SK-N-SH treated with all-trans-retinoic acid at 6 μM for 48 hours (cell line): Measurements from ENCODE around the gene CLEC17A.

ENCODE experiments used
- ATAC-seq: fragments of 200-7000 bp; cut with Tn5 transposase; 3 replicates; pipeline ENCODE4 v1.9.1; 2020; ENCODE audit warnings: mild to moderate bottlenecking, moderate library complexity
- ARNTL ChIP-seq: fragments of 450-650 bp; formaldehyde crosslinking; IDR thresholded peaks from 2 replicates; pipeline ENCODE4 v1.5.0; 2020; ENCODE audit warnings: low read depth, mild to moderate bottlenecking, moderate library complexity, borderline replicate concordance
- CSDC2 ChIP-seq: fragments of 250-450 bp; sonication (Bioruptor Pico); IDR thresholded peaks from 2 replicates; pipeline ENCODE4 v1.5.0; 2020; ENCODE audit warnings: mild to moderate bottlenecking, moderate library complexity
- ESRRG ChIP-seq: fragments of 250-450 bp; sonication (Bioruptor Pico); IDR thresholded peaks from 2 replicates; pipeline ENCODE4 v1.6.1; 2021; ENCODE audit warnings: mild to moderate bottlenecking
- GLIS3 ChIP-seq: fragments of 250-450 bp; sonication (Bioruptor Pico); IDR thresholded peaks from 2 replicates; pipeline ENCODE4 v1.5.0; 2020; ENCODE audit warnings: mild to moderate bottlenecking, moderate library complexity
- ISL1 ChIP-seq: fragments of 250-450 bp; sonication (Bioruptor Pico); IDR thresholded peaks from 2 replicates; pipeline ENCODE4 v2.1.2; 2022; ENCODE audit warnings: mild to moderate bottlenecking, moderate library complexity
- PPARA ChIP-seq: fragments of 250-450 bp; sonication (Bioruptor Pico); IDR thresholded peaks from 2 replicates; pipeline ENCODE4 v1.5.0; 2020; ENCODE audit warnings: mild to moderate bottlenecking, borderline replicate concordance
- SNAI2 ChIP-seq: fragments of 250-450 bp; sonication (Bioruptor Pico); IDR thresholded peaks from 2 replicates; pipeline ENCODE4 v1.5.0; 2020; ENCODE audit warnings: mild to moderate bottlenecking, moderate library complexity
- TCF4 ChIP-seq: fragments of 250-450 bp; sonication (Bioruptor Pico); IDR thresholded peaks from 2 replicates; pipeline ENCODE4 v1.8.0; 2021; ENCODE audit warnings: mild to moderate bottlenecking, moderate library complexity, borderline replicate concordance
- TOX ChIP-seq: fragments of 250-450 bp; sonication (Bioruptor Pico); IDR thresholded peaks from 2 replicates; pipeline ENCODE4 v1.8.0; 2021; ENCODE audit warnings: mild to moderate bottlenecking, moderate library complexity, borderline replicate concordance
- ZC3H10 ChIP-seq: fragments of 250-450 bp; sonication (Bioruptor Pico); IDR thresholded peaks from 2 replicates; pipeline ENCODE4 v1.5.1; 2021; ENCODE audit warnings: mild to moderate bottlenecking, moderate library complexity
- ZFP3 ChIP-seq: fragments of 250-450 bp; sonication (Bioruptor Pico); IDR thresholded peaks from 2 replicates; pipeline ENCODE4 v1.5.0; 2020; ENCODE audit warnings: mild to moderate bottlenecking, moderate library complexity
- ZFP30 ChIP-seq: fragments of 450-650 bp; formaldehyde crosslinking; IDR thresholded peaks from 2 replicates; pipeline ENCODE4 v1.5.0; 2022; ENCODE audit warnings: mild to moderate bottlenecking, moderate library complexity
- ZNF565 ChIP-seq: fragments of 450-650 bp; formaldehyde crosslinking; conservative IDR thresholded peaks from 2 replicates; pipeline ENCODE4 v1.5.0; 2020; ENCODE audit warnings: low read depth, mild to moderate bottlenecking, moderate library complexity
- ZNF70 ChIP-seq: fragments of 450-650 bp; formaldehyde crosslinking; IDR thresholded peaks from 2 replicates; pipeline ENCODE4 v1.5.0; 2020; ENCODE audit warnings: mild to moderate bottlenecking, moderate library complexity
- ZNF8 ChIP-seq: fragments of 450-650 bp; formaldehyde crosslinking; IDR thresholded peaks from 2 replicates; pipeline ENCODE4 v1.5.0; 2020; ENCODE audit warnings: mild to moderate bottlenecking, moderate library complexity
- TF ChIP-seq, protein P1 (sequence below): fragments of 250-450 bp; sonication (Bioruptor Pico); IDR thresholded peaks from 2 replicates; pipeline ENCODE4 v1.8.0; 2020; ENCODE audit warnings: mild to moderate bottlenecking, moderate library complexity, borderline replicate concordance
- TF ChIP-seq, protein P2 (sequence below): fragments of 250-450 bp; sonication (Bioruptor Pico); IDR thresholded peaks from 2 replicates; pipeline ENCODE4 v1.5.0; 2020; ENCODE audit warnings: mild to moderate bottlenecking, moderate library complexity
- TF ChIP-seq, protein P3 (sequence below): fragments of 250-450 bp; sonication (Bioruptor Pico); IDR thresholded peaks from 2 replicates; pipeline ENCODE4 v1.8.0; 2021; ENCODE audit warnings: low read depth, mild to moderate bottlenecking, moderate library complexity, borderline replicate concordance
- TF ChIP-seq, protein P4 (sequence below): fragments of 250-450 bp; sonication (Bioruptor Pico); IDR thresholded peaks from 2 replicates; pipeline ENCODE4 v1.5.1; 2021; ENCODE audit warnings: mild to moderate bottlenecking, moderate library complexity
- TF ChIP-seq, protein P5 (sequence below): fragments of 250-450 bp; sonication (Bioruptor Pico); IDR thresholded peaks from 2 replicates; pipeline ENCODE4 v1.5.1; 2020; ENCODE audit warnings: low read depth, mild to moderate bottlenecking, moderate library complexity

The CLEC17A gene

DNA sequence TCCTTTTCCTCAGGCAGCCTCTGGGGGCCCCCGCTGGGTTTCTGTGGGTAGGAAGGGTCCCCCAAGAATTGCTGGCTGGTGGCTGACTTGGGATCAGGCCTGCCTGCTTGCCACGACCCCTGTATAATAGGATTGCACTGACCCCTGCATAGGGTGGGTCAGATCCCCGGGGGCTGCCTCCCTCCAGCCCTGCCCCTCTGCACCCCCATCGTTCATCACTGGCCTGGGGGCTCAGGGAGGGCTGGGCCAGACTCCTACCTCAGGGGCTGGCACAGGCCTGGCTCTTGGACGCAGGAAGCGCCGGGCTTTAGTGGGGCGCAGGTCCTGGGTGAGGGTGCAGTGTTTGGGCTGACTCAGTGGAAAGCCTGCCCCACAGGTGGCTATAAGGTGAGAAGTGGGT is 21.6 kb upstream of the CLEC17A start:
- ATAC-seq, result no peak
- TF ChIP-seq ISL1 (CRISPR knock-in tag) (no peak), GLIS3 (no peak), PPARA (no peak)
- TF ChIP-seq, all 23 proteins: peak for 0

DNA sequence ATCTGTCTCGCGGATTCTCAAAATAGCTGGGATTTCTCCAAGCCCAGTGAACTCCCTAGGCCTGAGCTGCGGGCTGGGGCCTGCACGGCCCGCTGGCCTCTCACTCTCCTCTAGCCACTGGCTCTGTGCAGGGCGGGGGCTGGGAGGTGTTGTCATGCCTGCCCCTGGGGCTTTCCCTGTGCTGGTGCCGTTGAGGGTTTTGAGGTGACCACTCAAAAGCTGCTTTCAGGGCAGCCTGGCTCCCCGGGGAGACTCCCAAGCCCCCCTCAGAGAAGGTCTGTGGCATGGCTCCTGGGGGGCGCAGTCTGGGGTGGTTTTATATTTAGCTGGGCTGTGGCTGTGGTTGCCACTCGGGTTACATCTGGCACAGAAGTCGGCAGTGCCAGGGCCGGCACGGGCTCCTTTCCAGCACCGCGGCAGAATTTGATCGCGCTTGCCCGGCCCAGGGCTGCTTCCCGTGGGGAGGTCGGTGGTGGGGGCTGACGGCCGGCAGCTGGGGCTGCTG is 21.0 kb upstream of the CLEC17A start:
- peak; percentile 72 for ATAC-seq
- TF ChIP-seq PPARA, result no peak
- no peak for TF ChIP-seq ESRRG
- TF ChIP-seq ARNTL (CRISPR knock-in tag), result no peak
- TF ChIP-seq GLIS3, result no peak
- TF ChIP-seq ZFP30, result no peak
- no peak for TF ChIP-seq ZNF8 (CRISPR knock-in tag)
- no peak for TF ChIP-seq TOX
- TF ChIP-seq, protein P1, sequence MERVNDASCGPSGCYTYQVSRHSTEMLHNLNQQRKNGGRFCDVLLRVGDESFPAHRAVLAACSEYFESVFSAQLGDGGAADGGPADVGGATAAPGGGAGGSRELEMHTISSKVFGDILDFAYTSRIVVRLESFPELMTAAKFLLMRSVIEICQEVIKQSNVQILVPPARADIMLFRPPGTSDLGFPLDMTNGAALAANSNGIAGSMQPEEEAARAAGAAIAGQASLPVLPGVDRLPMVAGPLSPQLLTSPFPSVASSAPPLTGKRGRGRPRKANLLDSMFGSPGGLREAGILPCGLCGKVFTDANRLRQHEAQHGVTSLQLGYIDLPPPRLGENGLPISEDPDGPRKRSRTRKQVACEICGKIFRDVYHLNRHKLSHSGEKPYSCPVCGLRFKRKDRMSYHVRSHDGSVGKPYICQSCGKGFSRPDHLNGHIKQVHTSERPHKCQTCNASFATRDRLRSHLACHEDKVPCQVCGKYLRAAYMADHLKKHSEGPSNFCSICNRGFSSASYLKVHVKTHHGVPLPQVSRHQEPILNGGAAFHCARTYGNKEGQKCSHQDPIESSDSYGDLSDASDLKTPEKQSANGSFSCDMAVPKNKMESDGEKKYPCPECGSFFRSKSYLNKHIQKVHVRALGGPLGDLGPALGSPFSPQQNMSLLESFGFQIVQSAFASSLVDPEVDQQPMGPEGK (CRISPR knock-in tag), result no peak
- TF ChIP-seq CSDC2 (CRISPR knock-in tag), result no peak
- TF ChIP-seq, protein P2, sequence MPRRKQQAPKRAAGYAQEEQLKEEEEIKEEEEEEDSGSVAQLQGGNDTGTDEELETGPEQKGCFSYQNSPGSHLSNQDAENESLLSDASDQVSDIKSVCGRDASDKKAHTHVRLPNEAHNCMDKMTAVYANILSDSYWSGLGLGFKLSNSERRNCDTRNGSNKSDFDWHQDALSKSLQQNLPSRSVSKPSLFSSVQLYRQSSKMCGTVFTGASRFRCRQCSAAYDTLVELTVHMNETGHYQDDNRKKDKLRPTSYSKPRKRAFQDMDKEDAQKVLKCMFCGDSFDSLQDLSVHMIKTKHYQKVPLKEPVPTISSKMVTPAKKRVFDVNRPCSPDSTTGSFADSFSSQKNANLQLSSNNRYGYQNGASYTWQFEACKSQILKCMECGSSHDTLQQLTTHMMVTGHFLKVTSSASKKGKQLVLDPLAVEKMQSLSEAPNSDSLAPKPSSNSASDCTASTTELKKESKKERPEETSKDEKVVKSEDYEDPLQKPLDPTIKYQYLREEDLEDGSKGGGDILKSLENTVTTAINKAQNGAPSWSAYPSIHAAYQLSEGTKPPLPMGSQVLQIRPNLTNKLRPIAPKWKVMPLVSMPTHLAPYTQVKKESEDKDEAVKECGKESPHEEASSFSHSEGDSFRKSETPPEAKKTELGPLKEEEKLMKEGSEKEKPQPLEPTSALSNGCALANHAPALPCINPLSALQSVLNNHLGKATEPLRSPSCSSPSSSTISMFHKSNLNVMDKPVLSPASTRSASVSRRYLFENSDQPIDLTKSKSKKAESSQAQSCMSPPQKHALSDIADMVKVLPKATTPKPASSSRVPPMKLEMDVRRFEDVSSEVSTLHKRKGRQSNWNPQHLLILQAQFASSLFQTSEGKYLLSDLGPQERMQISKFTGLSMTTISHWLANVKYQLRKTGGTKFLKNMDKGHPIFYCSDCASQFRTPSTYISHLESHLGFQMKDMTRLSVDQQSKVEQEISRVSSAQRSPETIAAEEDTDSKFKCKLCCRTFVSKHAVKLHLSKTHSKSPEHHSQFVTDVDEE (CRISPR knock-in tag), result no peak
- TF ChIP-seq, protein P3, sequence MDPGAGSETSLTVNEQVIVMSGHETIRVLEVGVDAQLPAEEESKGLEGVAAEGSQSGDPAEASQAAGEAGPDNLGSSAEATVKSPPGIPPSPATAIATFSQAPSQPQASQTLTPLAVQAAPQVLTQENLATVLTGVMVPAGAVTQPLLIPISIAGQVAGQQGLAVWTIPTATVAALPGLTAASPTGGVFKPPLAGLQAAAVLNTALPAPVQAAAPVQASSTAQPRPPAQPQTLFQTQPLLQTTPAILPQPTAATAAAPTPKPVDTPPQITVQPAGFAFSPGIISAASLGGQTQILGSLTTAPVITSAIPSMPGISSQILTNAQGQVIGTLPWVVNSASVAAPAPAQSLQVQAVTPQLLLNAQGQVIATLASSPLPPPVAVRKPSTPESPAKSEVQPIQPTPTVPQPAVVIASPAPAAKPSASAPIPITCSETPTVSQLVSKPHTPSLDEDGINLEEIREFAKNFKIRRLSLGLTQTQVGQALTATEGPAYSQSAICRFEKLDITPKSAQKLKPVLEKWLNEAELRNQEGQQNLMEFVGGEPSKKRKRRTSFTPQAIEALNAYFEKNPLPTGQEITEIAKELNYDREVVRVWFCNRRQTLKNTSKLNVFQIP (CRISPR knock-in tag), result no peak
- no peak for TF ChIP-seq ISL1 (CRISPR knock-in tag)
- TF ChIP-seq ZC3H10 (CRISPR knock-in tag), result no peak
- TF ChIP-seq, protein P4, sequence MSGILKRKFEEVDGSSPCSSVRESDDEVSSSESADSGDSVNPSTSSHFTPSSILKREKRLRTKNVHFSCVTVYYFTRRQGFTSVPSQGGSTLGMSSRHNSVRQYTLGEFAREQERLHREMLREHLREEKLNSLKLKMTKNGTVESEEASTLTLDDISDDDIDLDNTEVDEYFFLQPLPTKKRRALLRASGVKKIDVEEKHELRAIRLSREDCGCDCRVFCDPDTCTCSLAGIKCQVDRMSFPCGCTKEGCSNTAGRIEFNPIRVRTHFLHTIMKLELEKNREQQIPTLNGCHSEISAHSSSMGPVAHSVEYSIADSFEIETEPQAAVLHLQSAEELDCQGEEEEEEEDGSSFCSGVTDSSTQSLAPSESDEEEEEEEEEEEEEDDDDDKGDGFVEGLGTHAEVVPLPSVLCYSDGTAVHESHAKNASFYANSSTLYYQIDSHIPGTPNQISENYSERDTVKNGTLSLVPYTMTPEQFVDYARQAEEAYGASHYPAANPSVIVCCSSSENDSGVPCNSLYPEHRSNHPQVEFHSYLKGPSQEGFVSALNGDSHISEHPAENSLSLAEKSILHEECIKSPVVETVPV (CRISPR knock-in tag), result no peak
- TF ChIP-seq SNAI2 (CRISPR knock-in tag), result no peak
- TF ChIP-seq ZNF565 (CRISPR knock-in tag), result no peak
- TF ChIP-seq TCF4, result no peak
- TF ChIP-seq ZFP3 (CRISPR knock-in tag), result no peak
- TF ChIP-seq ZNF70 (CRISPR knock-in tag), result no peak
- TF ChIP-seq, all 23 proteins: peak for 0

DNA sequence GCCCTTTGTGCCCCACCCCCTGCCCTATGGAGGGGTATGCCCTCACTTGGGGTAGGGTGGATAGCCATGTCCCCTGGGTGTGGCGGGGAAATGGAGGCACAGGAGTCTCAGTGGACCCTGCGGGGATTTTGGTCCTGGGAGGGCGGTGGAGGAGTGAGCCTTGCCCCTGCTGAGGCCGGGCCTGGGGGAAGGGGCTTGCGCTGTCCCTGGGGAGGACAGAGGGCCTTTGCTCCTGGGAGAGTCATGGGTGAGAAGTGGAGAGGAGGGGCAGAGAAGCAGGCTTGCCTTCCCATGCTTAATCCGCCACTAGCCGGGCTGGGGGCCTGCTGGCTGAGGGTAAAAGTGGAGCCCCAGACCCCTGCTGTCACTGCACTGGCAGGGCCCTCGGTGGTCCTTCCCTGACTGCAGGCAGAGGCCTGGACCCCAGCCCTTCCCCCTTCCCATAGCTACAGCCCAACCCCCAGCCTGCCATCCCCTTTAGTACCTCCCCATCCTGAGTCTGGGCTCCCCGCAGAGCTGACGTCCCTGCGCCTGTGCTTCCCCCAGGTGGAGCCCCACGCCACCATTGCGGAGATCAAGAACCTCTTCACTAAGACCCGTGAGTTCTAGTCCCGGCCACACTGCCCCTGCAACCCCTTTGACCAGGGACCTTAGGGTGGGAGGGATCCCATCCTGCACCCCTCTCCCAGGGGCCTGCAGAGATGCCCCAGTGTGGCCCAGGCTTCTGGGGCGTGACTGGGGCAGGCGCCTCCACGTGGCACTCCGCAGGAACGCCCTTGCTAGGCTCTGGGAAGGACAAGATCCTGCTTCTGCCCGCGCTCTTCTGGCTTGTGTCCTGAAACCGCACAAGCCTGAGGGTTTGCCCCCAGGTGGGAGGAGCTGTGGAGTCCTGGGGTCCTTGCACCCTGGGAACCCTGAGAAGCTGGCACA is 20.0 kb upstream of the CLEC17A start:
- ATAC-seq, result no peak
- TF ChIP-seq ZC3H10 (CRISPR knock-in tag) (no peak), TCF4 (no peak), ZFP30 (no peak), ZNF70 (CRISPR knock-in tag) (no peak), ARNTL (CRISPR knock-in tag) (no peak)
- TF ChIP-seq, protein P5, sequence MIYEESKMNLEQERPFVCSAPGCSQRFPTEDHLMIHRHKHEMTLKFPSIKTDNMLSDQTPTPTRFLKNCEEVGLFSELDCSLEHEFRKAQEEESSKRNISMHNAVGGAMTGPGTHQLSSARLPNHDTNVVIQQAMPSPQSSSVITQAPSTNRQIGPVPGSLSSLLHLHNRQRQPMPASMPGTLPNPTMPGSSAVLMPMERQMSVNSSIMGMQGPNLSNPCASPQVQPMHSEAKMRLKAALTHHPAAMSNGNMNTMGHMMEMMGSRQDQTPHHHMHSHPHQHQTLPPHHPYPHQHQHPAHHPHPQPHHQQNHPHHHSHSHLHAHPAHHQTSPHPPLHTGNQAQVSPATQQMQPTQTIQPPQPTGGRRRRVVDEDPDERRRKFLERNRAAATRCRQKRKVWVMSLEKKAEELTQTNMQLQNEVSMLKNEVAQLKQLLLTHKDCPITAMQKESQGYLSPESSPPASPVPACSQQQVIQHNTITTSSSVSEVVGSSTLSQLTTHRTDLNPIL (CRISPR knock-in tag), result no peak
- TF ChIP-seq, protein P3 (CRISPR knock-in tag), result no peak
- TF ChIP-seq, protein P2 (CRISPR knock-in tag), result no peak
- TF ChIP-seq, protein P1 (CRISPR knock-in tag), result no peak
